K562 (cell line): ENCODE data around the gene FIZ1. TPM values are rescaled to one million over a fixed set of nuclear protein-coding genes. Genes with fewer than 3 reads are reported as not detected.

Experiments used
- DEAF1 ChIP-seq: fragments of 450-650 bp; formaldehyde crosslinking; IDR thresholded peaks from 2 replicates; pipeline ENCODE4 v1.4.0; 2020; ENCODE audit warnings: mild to moderate bottlenecking, moderate library complexity
- ETV6 ChIP-seq, 3 experiments: fragments of 150-350 bp in 1 of 3; sonication (generic) in 1 of 3; formaldehyde crosslinking in 1 of 3; IDR thresholded peaks; 2 replicates each; pipeline versions ENCODE4 v1.6.1 to v1.8.0; 2014 to 2022; ENCODE audit warnings: borderline replicate concordance in 2 of 3, low read depth in 2 of 3, antibody characterized with exemption in 1 of 3, low read length in 1 of 3, mild to moderate bottlenecking in 1 of 3, missing genetic modification reagents in 1 of 3
- RAD51 ChIP-seq: fragments of 450-650 bp; IDR thresholded peaks from 2 replicates; pipeline ENCODE4 v1.7.1; 2016; ENCODE audit warnings: low read depth, mild to moderate bottlenecking, borderline replicate concordance
- ZBTB26 ChIP-seq: fragments of 450-650 bp; formaldehyde crosslinking; IDR thresholded peaks from 2 replicates; pipeline ENCODE4 v1.4.0; 2022; ENCODE audit warnings: missing genetic modification characterization
- ZBTB34 ChIP-seq: fragments of 250-450 bp; sonication (Bioruptor Pico); IDR thresholded peaks from 2 replicates; pipeline ENCODE4 v1.8.0; 2021; ENCODE audit warnings: mild to moderate bottlenecking, moderate library complexity
- ZNF395 ChIP-seq: fragments of 200-800 bp; sonication (Bioruptor generic); IDR thresholded peaks from 2 replicates; pipeline ENCODE4 v1.6.1; 2017; ENCODE audit warnings: missing genetic modification characterization, missing compliant biosample characterization
- polyA plus RNA-seq, 8 experiments: library from polyadenylated mRNA; depleted of rRNA in 4 of 8; stranded (reverse) in 5 of 8; unstranded in 3 of 8; fragments of >200 nt; fragmentation: Nextera tagmentation in 2 of 8; fragmentation: Illumina TruSeq in 1 of 8; extraction: Ambion mirVana in 2 of 8; extraction: Trizol in 1 of 8; gene quantifications; 2 replicates each; pipeline versions ENCODE4 v1.2.1 to v1.2.3, GENCODE V29; 2011 to 2014; ENCODE audit warnings: inconsistent platforms in 1 of 8, missing spikeins in 1 of 8
- total RNA-seq, 7 experiments: library from RNA; depleted of rRNA in 6 of 7; stranded (reverse); fragments of >200 nt in 6 of 7; fragmentation: Illumina TruSeq in 2 of 7; extraction: Trizol in 2 of 7; gene quantifications; 2 replicates each; pipeline versions ENCODE4 v1.2.1 to v1.2.3, GENCODE V29; 2011 to 2021; ENCODE audit warnings: low replicate concordance in 1 of 7
- TF ChIP-seq, protein P1 (sequence below): fragments of 450-650 bp; IDR thresholded peaks from 2 replicates; pipeline ENCODE4 v1.6.1; 2016; ENCODE audit warnings: mild to moderate bottlenecking, moderate library complexity

The FIZ1 gene
- total and polyA plus RNA-seq, 9 of the 15 experiments (the other 6 are each of a cell fraction or from before 2014, with no cell fraction given), result 0.79 to 17.5 (median 5.5) TPM

- TF ChIP-seq, protein P1, sequence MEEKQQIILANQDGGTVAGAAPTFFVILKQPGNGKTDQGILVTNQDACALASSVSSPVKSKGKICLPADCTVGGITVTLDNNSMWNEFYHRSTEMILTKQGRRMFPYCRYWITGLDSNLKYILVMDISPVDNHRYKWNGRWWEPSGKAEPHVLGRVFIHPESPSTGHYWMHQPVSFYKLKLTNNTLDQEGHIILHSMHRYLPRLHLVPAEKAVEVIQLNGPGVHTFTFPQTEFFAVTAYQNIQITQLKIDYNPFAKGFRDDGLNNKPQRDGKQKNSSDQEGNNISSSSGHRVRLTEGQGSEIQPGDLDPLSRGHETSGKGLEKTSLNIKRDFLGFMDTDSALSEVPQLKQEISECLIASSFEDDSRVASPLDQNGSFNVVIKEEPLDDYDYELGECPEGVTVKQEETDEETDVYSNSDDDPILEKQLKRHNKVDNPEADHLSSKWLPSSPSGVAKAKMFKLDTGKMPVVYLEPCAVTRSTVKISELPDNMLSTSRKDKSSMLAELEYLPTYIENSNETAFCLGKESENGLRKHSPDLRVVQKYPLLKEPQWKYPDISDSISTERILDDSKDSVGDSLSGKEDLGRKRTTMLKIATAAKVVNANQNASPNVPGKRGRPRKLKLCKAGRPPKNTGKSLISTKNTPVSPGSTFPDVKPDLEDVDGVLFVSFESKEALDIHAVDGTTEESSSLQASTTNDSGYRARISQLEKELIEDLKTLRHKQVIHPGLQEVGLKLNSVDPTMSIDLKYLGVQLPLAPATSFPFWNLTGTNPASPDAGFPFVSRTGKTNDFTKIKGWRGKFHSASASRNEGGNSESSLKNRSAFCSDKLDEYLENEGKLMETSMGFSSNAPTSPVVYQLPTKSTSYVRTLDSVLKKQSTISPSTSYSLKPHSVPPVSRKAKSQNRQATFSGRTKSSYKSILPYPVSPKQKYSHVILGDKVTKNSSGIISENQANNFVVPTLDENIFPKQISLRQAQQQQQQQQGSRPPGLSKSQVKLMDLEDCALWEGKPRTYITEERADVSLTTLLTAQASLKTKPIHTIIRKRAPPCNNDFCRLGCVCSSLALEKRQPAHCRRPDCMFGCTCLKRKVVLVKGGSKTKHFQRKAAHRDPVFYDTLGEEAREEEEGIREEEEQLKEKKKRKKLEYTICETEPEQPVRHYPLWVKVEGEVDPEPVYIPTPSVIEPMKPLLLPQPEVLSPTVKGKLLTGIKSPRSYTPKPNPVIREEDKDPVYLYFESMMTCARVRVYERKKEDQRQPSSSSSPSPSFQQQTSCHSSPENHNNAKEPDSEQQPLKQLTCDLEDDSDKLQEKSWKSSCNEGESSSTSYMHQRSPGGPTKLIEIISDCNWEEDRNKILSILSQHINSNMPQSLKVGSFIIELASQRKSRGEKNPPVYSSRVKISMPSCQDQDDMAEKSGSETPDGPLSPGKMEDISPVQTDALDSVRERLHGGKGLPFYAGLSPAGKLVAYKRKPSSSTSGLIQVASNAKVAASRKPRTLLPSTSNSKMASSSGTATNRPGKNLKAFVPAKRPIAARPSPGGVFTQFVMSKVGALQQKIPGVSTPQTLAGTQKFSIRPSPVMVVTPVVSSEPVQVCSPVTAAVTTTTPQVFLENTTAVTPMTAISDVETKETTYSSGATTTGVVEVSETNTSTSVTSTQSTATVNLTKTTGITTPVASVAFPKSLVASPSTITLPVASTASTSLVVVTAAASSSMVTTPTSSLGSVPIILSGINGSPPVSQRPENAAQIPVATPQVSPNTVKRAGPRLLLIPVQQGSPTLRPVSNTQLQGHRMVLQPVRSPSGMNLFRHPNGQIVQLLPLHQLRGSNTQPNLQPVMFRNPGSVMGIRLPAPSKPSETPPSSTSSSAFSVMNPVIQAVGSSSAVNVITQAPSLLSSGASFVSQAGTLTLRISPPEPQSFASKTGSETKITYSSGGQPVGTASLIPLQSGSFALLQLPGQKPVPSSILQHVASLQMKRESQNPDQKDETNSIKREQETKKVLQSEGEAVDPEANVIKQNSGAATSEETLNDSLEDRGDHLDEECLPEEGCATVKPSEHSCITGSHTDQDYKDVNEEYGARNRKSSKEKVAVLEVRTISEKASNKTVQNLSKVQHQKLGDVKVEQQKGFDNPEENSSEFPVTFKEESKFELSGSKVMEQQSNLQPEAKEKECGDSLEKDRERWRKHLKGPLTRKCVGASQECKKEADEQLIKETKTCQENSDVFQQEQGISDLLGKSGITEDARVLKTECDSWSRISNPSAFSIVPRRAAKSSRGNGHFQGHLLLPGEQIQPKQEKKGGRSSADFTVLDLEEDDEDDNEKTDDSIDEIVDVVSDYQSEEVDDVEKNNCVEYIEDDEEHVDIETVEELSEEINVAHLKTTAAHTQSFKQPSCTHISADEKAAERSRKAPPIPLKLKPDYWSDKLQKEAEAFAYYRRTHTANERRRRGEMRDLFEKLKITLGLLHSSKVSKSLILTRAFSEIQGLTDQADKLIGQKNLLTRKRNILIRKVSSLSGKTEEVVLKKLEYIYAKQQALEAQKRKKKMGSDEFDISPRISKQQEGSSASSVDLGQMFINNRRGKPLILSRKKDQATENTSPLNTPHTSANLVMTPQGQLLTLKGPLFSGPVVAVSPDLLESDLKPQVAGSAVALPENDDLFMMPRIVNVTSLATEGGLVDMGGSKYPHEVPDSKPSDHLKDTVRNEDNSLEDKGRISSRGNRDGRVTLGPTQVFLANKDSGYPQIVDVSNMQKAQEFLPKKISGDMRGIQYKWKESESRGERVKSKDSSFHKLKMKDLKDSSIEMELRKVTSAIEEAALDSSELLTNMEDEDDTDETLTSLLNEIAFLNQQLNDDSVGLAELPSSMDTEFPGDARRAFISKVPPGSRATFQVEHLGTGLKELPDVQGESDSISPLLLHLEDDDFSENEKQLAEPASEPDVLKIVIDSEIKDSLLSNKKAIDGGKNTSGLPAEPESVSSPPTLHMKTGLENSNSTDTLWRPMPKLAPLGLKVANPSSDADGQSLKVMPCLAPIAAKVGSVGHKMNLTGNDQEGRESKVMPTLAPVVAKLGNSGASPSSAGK, result no peak
- TF ChIP-seq ZBTB26 (CRISPR knock-in tag) (peak; percentile 81; the same call in 1 of the 2 replicates), RAD51 (no peak), ETV6 (IDR thresholded peaks at IDR 0.05; ENCODE audit: borderline replicate concordance in 1 of 2, low read depth in 2 of 2, low read length in 1 of 2) (no peak), ETV6 (CRISPR knock-in tag; IDR thresholded peaks at IDR 0.05; ENCODE audit: borderline replicate concordance) (no peak), ZBTB34 (CRISPR knock-in tag) (no peak), DEAF1 (no peak), ZNF395 (CRISPR knock-in tag) (no peak)
These were observed 424 bp downstream of the FIZ1 start (continued) for GRCh38 chr19:55598719-55599467.
